K562 (cell line): Measurements from ENCODE around the gene RPL10A. TPM values are rescaled to one million over a fixed set of nuclear protein-coding genes. Genes with fewer than 3 reads are reported as not detected.

Experiments
- ATAC-seq: fragments of 200-7000 bp; cut with Tn5 transposase; 3 replicates; pipeline ENCODE4 v1.9.1; 2020; ENCODE audit warnings: moderate library complexity
- BruUV-seq: library from RNA; stranded (reverse); fragments of 400-500 nt; replicated peaks from 2 replicates; lab custom pipeline; 2021; lab: Mats Ljungman, UMichigan
- CTCF ChIA-PET: fragments of 300-600 bp; formaldehyde crosslinking; extraction: SDS; loops from one replicate; lab custom pipeline; 2021; ENCODE audit warnings: low intra/inter-chr PET ratio; lab: Yijun Ruan, JAX
- POLR2A ChIA-PET: fragments of 300-600, 350-650 bp; sonication (Branson Sonifier 250); formaldehyde crosslinking; extraction: SDS; loops from one replicate; lab custom pipeline; 2021; ENCODE audit warnings: antibody characterized with exemption, inconsistent platforms; lab: Yijun Ruan, JAX
- DNase-seq, 4 experiments: peaks; one replicate each; pipeline versions ENCODE4 v3.0.0 to v3.0.0-alpha.2; 2011 to 2018; ENCODE audit warnings: low spot score in 3 of 4, mixed read lengths in 3 of 4; ENCODE audit errors: extremely low read depth in 1 of 4
- FAIRE-seq: peaks from 2 replicates; lab custom pipeline; 2011; peaks lifted over from hg19 to GRCh38; lab: Jason Lieb, UNC
- H2AFZ ChIP-seq: 2 replicates; pipeline ENCODE4 v1.6.0; 2011; ENCODE audit warnings: low read depth, low read length, control low read depth, inconsistent platforms
- H3K27ac ChIP-seq: fragments of 200-600 bp; 3 replicates; pipeline ENCODE4 v1.8.0; 2011; ENCODE audit warnings: low read depth, mild to moderate bottlenecking, control low read depth, inconsistent platforms, low read length, moderate library complexity, mixed read lengths; ENCODE audit errors: extremely low read depth
- H3K27me3 ChIP-seq, 2 experiments: fragments of 300-600 bp in 1 of 2; 2 replicates in 1 of 2; 3 replicates in 1 of 2; pipeline versions ENCODE4 v1.6.0 to v1.8.0; 2011; ENCODE audit warnings: inconsistent platforms in 2 of 2, low read length in 2 of 2, mild to moderate bottlenecking in 1 of 2, mixed read lengths in 1 of 2, moderate library complexity in 1 of 2; ENCODE audit not compliant: control insufficient read depth in 2 of 2, insufficient read depth in 2 of 2
- H3K36me3 ChIP-seq: fragments of 300-600 bp; 3 replicates; pipeline ENCODE4 v1.8.0; 2011; ENCODE audit warnings: mild to moderate bottlenecking, low read length, inconsistent platforms; ENCODE audit not compliant: control insufficient read depth, insufficient read depth
- H3K4me1 ChIP-seq, 2 experiments: fragments of 200-600 bp in 1 of 2; replicated peaks in 1 of 2; 2 replicates in 1 of 2; 3 replicates in 1 of 2; pipeline versions ENCODE4 v1.5.1 to v1.8.0; 2011; ENCODE audit warnings: inconsistent platforms in 2 of 2, low read length in 2 of 2, mild to moderate bottlenecking in 1 of 2, mixed read lengths in 1 of 2, moderate library complexity in 1 of 2; ENCODE audit not compliant: control insufficient read depth in 2 of 2, insufficient read depth in 2 of 2
- H3K4me2 ChIP-seq: 2 replicates; pipeline ENCODE4 v1.6.1; 2011; ENCODE audit warnings: low read length, control low read depth, inconsistent platforms, mixed read lengths; ENCODE audit not compliant: insufficient read depth
- H3K4me3 ChIP-seq: fragments of 200-600 bp; sonication (generic), shearing (Covaris generic); 2 replicates; pipeline ENCODE4 v1.5.1; 2016; ENCODE audit warnings: control low read depth, inconsistent platforms
- H3K79me2 ChIP-seq: fragments of 200-600 bp; 3 replicates; pipeline ENCODE4 v1.8.0; 2011; ENCODE audit warnings: low read length, inconsistent platforms; ENCODE audit not compliant: control insufficient read depth, insufficient read depth
- H3K9ac ChIP-seq, 2 experiments: 2 replicates each; pipeline versions ENCODE4 v1.6.0 to v1.6.1; 2011; ENCODE audit warnings: low read depth in 2 of 2, low read length in 2 of 2, control low read depth in 1 of 2, inconsistent platforms in 1 of 2, mild to moderate bottlenecking in 1 of 2, mixed read lengths in 1 of 2; ENCODE audit not compliant: insufficient read depth in 1 of 2
- H3K9me1 ChIP-seq: one replicate; pipeline ENCODE4 v1.6.0; 2011; ENCODE audit warnings: inconsistent platforms, mild to moderate bottlenecking, low read length, moderate library complexity; ENCODE audit not compliant: control insufficient read depth, insufficient read depth
- H3K9me3 ChIP-seq: replicated peaks from 2 replicates; pipeline ENCODE4 v1.5.1; 2011; ENCODE audit warnings: low read depth, low read length, inconsistent platforms; ENCODE audit not compliant: control insufficient read depth, insufficient read depth
- H4K20me1 ChIP-seq: replicated peaks from 2 replicates; pipeline ENCODE4 v1.6.1; 2011; ENCODE audit warnings: low read length, inconsistent platforms, mixed read lengths; ENCODE audit not compliant: control insufficient read depth, insufficient read depth
- EGR1 ChIP-seq: fragments of 450-650 bp; conservative IDR thresholded peaks from 2 replicates; pipeline ENCODE4 v1.6.1; 2017; ENCODE audit warnings: mild to moderate bottlenecking
- NR2C2 ChIP-seq, 2 experiments: fragments of 200-800 bp in 1 of 2; sonication (Bioruptor generic) in 1 of 2; sonication (generic) in 1 of 2; formaldehyde crosslinking in 1 of 2; IDR thresholded peaks; 2 replicates each; pipeline versions ENCODE4 v1.6.1 to v1.8.0; 2016 to 2022; ENCODE audit warnings: mild to moderate bottlenecking in 1 of 2, missing compliant biosample characterization in 1 of 2, missing genetic modification characterization in 1 of 2, missing genetic modification reagents in 1 of 2
- ZFP36 ChIP-seq: fragments of 150-350 bp; IDR thresholded peaks from 2 replicates; pipeline ENCODE4 v1.6.1; 2018; ENCODE audit warnings: low read length, low read depth; ENCODE audit not compliant: partially characterized antibody
- ZNF41 ChIP-seq: fragments of 250-450 bp; sonication (Bioruptor Pico); conservative IDR thresholded peaks from 2 replicates; pipeline ENCODE4 v1.4.0; 2020; ENCODE audit warnings: mild to moderate bottlenecking
- whole genome bisulfite sequencing: fragments of 100-300 bp; shearing (Covaris generic); methylation state at CpG from one replicate; pipeline ENCODE4 v1.1.6; 2016; ENCODE audit warnings: low coverage, mixed read lengths; ENCODE audit not compliant: insufficient coverage; ENCODE audit errors: missing lambda C conversion rate; 5-methylcytosine and 5-hydroxymethylcytosine counted together
- in situ Hi-C: fragments of 300-500 bp; cut with MboI; formaldehyde crosslinking; loops from 4 replicates; pipeline ENCODE4 v1.15.0; 2018; ENCODE audit warnings: inconsistent platforms, mixed read lengths
- intact Hi-C: fragments of 100-400 bp; cut with micrococcal nuclease; formaldehyde crosslinking; loops from 2 replicates; pipeline ENCODE4 v1.14.2; 2022
- polyA plus RNA-seq, 8 experiments: library from polyadenylated mRNA; depleted of rRNA in 4 of 8; stranded (reverse) in 5 of 8; unstranded in 3 of 8; fragments of >200 nt; fragmentation: Nextera tagmentation in 2 of 8; fragmentation: Illumina TruSeq in 1 of 8; extraction: Ambion mirVana in 2 of 8; extraction: Trizol in 1 of 8; gene quantifications; 2 replicates each; pipeline versions ENCODE4 v1.2.1 to v1.2.3, GENCODE V29; 2011 to 2014; ENCODE audit warnings: inconsistent platforms in 1 of 8, missing spikeins in 1 of 8
- total RNA-seq, 7 experiments: library from RNA; depleted of rRNA in 6 of 7; stranded (reverse); fragments of >200 nt in 6 of 7; fragmentation: Illumina TruSeq in 2 of 7; extraction: Trizol in 2 of 7; gene quantifications; 2 replicates each; pipeline versions ENCODE4 v1.2.1 to v1.2.3, GENCODE V29; 2011 to 2021; ENCODE audit warnings: low replicate concordance in 1 of 7
- TF ChIP-seq, protein P1 (sequence below): fragments of 450-650 bp; IDR thresholded peaks from 2 replicates; pipeline ENCODE4 v1.6.1; 2016; ENCODE audit warnings: antibody characterized with exemption
- TF ChIP-seq, protein P2 (sequence below): sonication (generic); formaldehyde crosslinking; IDR thresholded peaks from 2 replicates; pipeline ENCODE4 v1.8.1; 2023; ENCODE audit warnings: mild to moderate bottlenecking, missing genetic modification reagents

Gene RPL10A
- total and polyA plus RNA-seq, 9 of the 15 experiments (the other 6 are each of a cell fraction or from before 2014, with no cell fraction given): 1,589 to 3,237 (median 2,116) TPM

DNA sequence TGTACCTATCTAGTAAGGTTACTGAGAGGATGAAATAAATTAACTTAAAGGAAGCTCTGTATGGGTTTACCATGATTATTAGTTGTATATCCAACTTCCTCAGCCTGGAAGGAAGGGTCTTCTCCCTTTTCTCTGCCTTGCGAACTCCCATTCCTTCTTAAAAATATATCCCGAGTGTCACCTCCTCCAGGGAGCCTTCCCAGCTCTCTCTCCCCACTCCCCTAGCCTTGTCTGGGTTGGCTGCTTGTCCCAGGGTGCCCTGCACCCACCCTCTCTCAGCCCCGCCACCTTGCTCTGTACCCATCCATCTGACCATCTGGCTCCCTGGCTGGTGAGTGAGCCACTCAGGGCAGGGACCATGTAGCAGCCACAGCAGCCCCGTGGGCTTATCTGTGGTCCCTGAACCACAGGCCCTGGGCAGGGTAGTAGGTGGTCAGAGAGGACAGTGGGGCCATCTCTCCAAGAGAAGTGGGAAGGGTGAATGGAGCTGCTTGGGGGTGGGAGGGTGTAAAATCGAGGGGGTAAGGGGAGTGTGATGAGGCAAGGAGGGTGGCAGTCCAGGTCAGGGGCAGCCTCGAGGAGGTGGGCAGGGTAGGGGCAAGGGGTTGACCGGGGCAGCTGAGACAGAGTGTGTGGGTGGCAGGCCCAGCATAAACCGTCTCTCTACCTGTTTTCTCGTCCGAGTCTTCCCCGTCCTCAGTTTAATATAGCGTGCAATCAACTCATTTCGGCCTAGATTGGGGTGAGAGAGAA lies 15.9 kb downstream of the RPL10A start (continued):
- TF ChIP-seq, protein P1, sequence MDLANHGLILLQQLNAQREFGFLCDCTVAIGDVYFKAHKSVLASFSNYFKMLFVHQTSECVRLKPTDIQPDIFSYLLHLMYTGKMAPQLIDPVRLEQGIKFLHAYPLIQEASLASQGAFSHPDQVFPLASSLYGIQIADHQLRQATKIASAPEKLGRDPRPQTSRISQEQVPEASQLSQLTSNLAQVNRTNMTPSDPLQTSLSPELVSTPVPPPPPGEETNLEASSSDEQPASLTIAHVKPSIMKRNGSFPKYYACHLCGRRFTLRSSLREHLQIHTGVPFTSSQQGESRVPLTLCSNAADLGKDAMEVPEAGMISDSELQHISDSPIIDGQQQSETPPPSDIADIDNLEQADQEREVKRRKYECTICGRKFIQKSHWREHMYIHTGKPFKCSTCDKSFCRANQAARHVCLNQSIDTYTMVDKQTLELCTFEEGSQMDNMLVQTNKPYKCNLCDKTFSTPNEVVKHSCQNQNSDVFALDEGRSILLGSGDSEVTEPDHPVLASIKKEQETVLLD: no peak
- peak; percentile 94 for TF ChIP-seq ZFP36
- TF ChIP-seq, all 486 proteins: peak for 4

DNA sequence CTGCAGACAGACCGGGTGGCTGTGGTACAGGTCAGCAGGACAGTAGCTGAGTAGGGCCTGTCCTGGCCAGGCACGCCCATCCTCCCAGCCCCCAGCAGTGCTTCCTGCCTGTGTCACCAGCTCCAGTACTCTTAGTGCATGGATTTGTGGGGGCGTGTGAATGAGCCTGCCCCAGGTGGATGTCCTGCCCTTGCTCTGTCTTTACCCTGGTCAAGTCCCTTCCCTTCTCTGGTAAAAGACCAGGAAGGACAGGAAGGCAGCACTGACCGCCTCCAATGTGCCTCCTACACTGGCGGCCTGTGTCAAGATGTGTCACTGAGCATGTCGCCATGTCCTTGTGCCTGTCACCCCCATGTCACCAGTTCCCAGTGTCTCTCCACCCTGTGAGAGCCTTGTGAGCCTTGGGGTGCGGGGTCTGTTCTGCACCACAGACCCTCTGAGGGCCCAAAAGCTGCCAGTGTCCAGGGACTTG lies 16.8 kb downstream of the RPL10A start:
- CTCF ChIA-PET: no interaction called here
- intact Hi-C loops: no loop called here
- ATAC-seq: peak; percentile 50

More for the DNA sequence above, 16.8 kb downstream of the RPL10A start:
- H3K27me3 ChIP-seq: no peaks in the 10 kb centered on the region
- no peak overlapping the region for H2AFZ ChIP-seq
- H3K27ac ChIP-seq: no peak overlapping the region; the same call in 2 of the 3 replicates
- no TSS peak for BruUV-seq
- H3K9me1 ChIP-seq: no peaks in the 10 kb centered on the region
- no peaks in the 10 kb centered on the region; the same call in 2 of the 3 replicates for H3K36me3 ChIP-seq
- no peaks in the 10 kb centered on the region for H3K9me3 ChIP-seq
- POLR2A ChIA-PET: interaction anchor here (0.8 to 9.5 kb wide), 2 partner anchors 10 to 14 kb away, joined by 3 to 167 read pairs; partner anchors contain the start of gene RPL10A
- peaks cover 31 to 37% of the 10 kb centered on the region in 2 experiments for H3K4me1 ChIP-seq
- H3K4me2 ChIP-seq: no peak overlapping the region
- WGBS: 71% methylated on average over 7 of the region's 7 CpGs
- peaks cover 5% of the 10 kb centered on the region; the same call in 1 of the 3 replicates for H3K79me2 ChIP-seq
- in situ Hi-C loops: no loop called here
- DNase-seq: peak in 2 of 4 experiments; percentile 41 to 52
- TF ChIP-seq ZNF41 (CRISPR knock-in tag) (no peak), NR2C2 (CRISPR knock-in tag; IDR thresholded peaks at IDR 0.05) (no peak), NR2C2 (tag; IDR thresholded peaks at IDR 0.05) (no peak), EGR1 (peak; percentile 77)
- TF ChIP-seq, protein P2, sequence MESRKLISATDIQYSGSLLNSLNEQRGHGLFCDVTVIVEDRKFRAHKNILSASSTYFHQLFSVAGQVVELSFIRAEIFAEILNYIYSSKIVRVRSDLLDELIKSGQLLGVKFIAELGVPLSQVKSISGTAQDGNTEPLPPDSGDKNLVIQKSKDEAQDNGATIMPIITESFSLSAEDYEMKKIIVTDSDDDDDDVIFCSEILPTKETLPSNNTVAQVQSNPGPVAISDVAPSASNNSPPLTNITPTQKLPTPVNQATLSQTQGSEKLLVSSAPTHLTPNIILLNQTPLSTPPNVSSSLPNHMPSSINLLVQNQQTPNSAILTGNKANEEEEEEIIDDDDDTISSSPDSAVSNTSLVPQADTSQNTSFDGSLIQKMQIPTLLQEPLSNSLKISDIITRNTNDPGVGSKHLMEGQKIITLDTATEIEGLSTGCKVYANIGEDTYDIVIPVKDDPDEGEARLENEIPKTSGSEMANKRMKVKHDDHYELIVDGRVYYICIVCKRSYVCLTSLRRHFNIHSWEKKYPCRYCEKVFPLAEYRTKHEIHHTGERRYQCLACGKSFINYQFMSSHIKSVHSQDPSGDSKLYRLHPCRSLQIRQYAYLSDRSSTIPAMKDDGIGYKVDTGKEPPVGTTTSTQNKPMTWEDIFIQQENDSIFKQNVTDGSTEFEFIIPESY (CRISPR knock-in tag): peak; percentile 98
- no peak overlapping the region for H3K4me3 ChIP-seq
- peaks cover 11% of the 10 kb centered on the region; the same call in 1 of the 2 replicates for H4K20me1 ChIP-seq
- peak overlapping the region in 1 of 2 experiments; percentile 72; a peak in 2 of 4 replicates for H3K9ac ChIP-seq
- FAIRE-seq: no peak
